Chondrocyte (in vitro differentiated cells): ENCODE results near the gene SLC2A4. TPM values are rescaled to one million over a fixed set of nuclear protein-coding genes. Genes with fewer than 3 reads are reported as not detected.

ENCODE experiments used
- DNase-seq: peaks from one replicate; pipeline ENCODE4 v3.0.0; 2021; ENCODE audit warnings: mixed read lengths, low spot score
- H3K27ac Mint-ChIP-seq: one replicate; pipeline ENCODE4 v1.8.0; 2021; ENCODE audit warnings: mild to moderate bottlenecking, moderate library complexity, mixed read lengths; ENCODE audit not compliant: unreplicated experiment
- H3K27me3 Mint-ChIP-seq: 2 replicates; pipeline ENCODE4 v1.8.0; 2021; ENCODE audit warnings: low read depth, mixed read lengths
- H3K36me3 Mint-ChIP-seq: 2 replicates; pipeline ENCODE4 v1.8.0; 2021; ENCODE audit warnings: low read depth, mixed read lengths
- H3K4me1 Mint-ChIP-seq: 2 replicates; pipeline ENCODE4 v1.8.0; 2021; ENCODE audit warnings: low read depth, mild to moderate bottlenecking, mixed read lengths
- H3K4me3 Mint-ChIP-seq: one replicate; pipeline ENCODE4 v1.8.0; 2021; ENCODE audit warnings: mild to moderate bottlenecking, moderate library complexity, mixed read lengths; ENCODE audit not compliant: unreplicated experiment
- H3K9me3 Mint-ChIP-seq: 2 replicates; pipeline ENCODE4 v1.8.0; 2021; ENCODE audit warnings: low read depth, mixed read lengths
- CTCF ChIP-seq: fragments of 200-600 bp; sonication (generic); IDR thresholded peaks from 2 replicates; pipeline ENCODE4 v1.5.0; 2021; ENCODE audit warnings: antibody characterized with exemption, mild to moderate bottlenecking, moderate library complexity
- total RNA-seq: library from RNA; stranded (reverse); gene quantifications from 3 replicates; pipeline ENCODE4 v1.2.1, GENCODE V29; 2021

Gene SLC2A4
- total RNA-seq, 1 donor from 2014 or later, result 0.30 TPM

- Mint-ChIP-seq H3K27ac (peak overlapping the region; percentile 92), H3K9me3 (no peaks in the 10 kb centered on the region), H3K4me3 (peak overlapping the region; percentile 85), H3K27me3 (no peaks in the 10 kb centered on the region), H3K36me3 (peaks cover 35% of the 10 kb centered on the region), H3K4me1 (peaks cover 43% of the 10 kb centered on the region)
- no peak for TF ChIP-seq CTCF
- DNase-seq, result no peak
These were observed 27.3 kb downstream of the SLC2A4 start for GRCh38 chr17:7308625-7309433.

- no peak for TF ChIP-seq CTCF
- Mint-ChIP-seq H3K27ac (peak overlapping the region; percentile 92), H3K4me1 (peaks cover 51% of the 10 kb centered on the region), H3K4me3 (peak overlapping the region; percentile 85), H3K36me3 (peaks cover 37% of the 10 kb centered on the region), H3K9me3 (no peaks in the 10 kb centered on the region), H3K27me3 (no peaks in the 10 kb centered on the region)
- no peak for DNase-seq
These were observed 28.1 kb downstream of the SLC2A4 start for GRCh38 chr17:7309628-7310027.

- Mint-ChIP-seq H3K27ac (no peak overlapping the region), H3K27me3 (no peaks in the 10 kb centered on the region), H3K36me3 (peaks cover 37% of the 10 kb centered on the region), H3K4me3 (no peak overlapping the region), H3K9me3 (no peaks in the 10 kb centered on the region), H3K4me1 (peaks cover 55% of the 10 kb centered on the region)
- no peak for TF ChIP-seq CTCF
- DNase-seq, result no peak
These were observed 29.7 kb downstream of the SLC2A4 start for GRCh38 chr17:7311110-7311705.

DNA sequence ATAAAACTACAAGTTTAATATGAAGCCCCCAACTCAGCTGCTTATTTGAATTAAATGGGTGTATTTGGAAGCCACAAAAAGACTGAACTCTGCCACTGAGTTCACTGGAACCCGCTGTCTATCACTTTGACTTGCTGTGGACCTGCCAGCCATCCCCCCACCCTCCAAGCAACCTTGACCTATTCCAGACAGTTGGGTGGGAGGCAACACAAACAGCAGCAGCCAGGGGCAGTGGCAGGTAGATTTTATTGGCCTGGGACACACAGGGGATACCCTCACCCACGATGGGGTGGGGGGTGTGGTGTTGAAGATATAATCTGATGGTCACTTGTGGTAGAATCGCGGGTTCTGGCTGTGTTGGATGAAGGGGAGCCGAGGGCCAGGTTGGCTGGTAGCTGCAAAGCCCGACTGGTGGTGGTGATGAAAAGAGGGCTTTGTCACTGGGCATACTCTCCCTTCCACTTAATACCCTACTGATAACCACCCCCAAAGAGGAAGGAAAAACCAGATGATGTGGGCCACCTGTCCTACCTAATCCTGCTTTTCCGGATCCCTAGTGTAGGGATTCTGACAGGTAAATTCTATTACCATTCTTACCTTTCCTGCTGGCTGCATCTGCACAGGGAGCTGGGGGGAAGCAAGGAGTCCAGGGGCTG lies 31.0 kb downstream of the SLC2A4 start:
- H3K4me3 Mint-ChIP-seq, result no peak overlapping the region
- TF ChIP-seq CTCF, result no peak
- no peaks in the 10 kb centered on the region for H3K9me3 Mint-ChIP-seq
- peaks cover 37% of the 10 kb centered on the region for H3K36me3 Mint-ChIP-seq
- H3K4me1 Mint-ChIP-seq, result peaks cover 55% of the 10 kb centered on the region
- H3K27me3 Mint-ChIP-seq, result no peaks in the 10 kb centered on the region
- no peak overlapping the region for H3K27ac Mint-ChIP-seq
- no peak for DNase-seq

DNA sequence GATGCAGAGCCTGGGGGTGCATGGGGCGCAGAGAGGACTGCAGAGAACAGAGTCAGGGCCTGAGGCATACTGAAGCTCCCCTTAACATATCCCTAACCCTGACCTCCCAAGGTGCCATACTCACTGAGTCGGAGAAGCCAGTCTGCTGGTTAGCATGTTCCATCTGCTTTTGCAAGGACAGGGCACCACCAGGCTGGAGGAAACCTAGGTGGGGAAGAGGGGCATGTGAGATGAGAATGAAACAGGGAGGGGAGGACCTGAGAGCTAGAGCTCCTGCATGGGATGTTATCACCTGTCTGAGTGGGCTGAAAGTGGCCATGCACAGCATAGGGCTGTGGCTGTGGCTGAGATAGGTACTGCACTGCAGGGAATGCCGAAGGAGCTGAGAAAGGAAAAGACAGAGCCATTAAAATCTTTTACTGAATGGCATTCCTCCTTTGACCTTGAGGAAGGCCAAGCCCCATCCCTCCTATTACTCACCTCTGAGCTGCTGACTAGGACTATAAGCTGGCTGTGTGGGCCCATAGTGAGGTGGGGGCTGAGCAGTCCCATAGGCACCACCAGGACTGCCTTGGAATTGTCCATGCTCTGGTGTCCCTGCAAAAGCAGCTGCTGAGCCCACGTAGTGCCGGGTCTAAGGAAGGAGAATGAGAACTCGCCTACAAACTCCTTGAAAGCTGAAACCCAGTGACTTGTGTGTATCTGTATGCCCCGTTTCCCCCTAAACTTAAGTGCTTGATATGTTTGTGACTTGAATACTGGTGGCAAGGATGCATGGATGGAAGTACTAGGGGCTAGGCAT lies 31.8 kb downstream of the SLC2A4 start:
- H3K36me3 Mint-ChIP-seq, result peaks cover 41% of the 10 kb centered on the region
- H3K27ac Mint-ChIP-seq, result peak overlapping the region; percentile 32
- TF ChIP-seq CTCF, result peak; percentile 14

More for the DNA sequence above, 31.8 kb downstream of the SLC2A4 start:
- DNase-seq, result no peak
- peaks cover 55% of the 10 kb centered on the region for H3K4me1 Mint-ChIP-seq
- no peak overlapping the region for H3K4me3 Mint-ChIP-seq
- no peaks in the 10 kb centered on the region for H3K27me3 Mint-ChIP-seq
- no peaks in the 10 kb centered on the region for H3K9me3 Mint-ChIP-seq
